Measurements from ENCODE around the gene ATOSA.

The ATOSA gene

GRCh38 chr15:52698514-52698913 is 19.3 kb upstream of the ATOSA start:
- H3K27me3 Mint-ChIP-seq (ENCODE audit: low read depth, poor library complexity) = peaks cover 3% of the 10 kb centered on the region
- H3K4me1 Mint-ChIP-seq = no peaks in the 10 kb centered on the region
- no peak overlapping the region for H3K27ac Mint-ChIP-seq
- no peaks in the 10 kb centered on the region for H3K36me3 Mint-ChIP-seq (ENCODE audit: low read depth)
- TF ChIP-seq, protein P1, sequence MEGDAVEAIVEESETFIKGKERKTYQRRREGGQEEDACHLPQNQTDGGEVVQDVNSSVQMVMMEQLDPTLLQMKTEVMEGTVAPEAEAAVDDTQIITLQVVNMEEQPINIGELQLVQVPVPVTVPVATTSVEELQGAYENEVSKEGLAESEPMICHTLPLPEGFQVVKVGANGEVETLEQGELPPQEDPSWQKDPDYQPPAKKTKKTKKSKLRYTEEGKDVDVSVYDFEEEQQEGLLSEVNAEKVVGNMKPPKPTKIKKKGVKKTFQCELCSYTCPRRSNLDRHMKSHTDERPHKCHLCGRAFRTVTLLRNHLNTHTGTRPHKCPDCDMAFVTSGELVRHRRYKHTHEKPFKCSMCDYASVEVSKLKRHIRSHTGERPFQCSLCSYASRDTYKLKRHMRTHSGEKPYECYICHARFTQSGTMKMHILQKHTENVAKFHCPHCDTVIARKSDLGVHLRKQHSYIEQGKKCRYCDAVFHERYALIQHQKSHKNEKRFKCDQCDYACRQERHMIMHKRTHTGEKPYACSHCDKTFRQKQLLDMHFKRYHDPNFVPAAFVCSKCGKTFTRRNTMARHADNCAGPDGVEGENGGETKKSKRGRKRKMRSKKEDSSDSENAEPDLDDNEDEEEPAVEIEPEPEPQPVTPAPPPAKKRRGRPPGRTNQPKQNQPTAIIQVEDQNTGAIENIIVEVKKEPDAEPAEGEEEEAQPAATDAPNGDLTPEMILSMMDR (IDR thresholded peaks at IDR 0.05) = no peak
- H3K4me3 Mint-ChIP-seq = no peak overlapping the region
- DNase-seq = no peak
- no peaks in the 10 kb centered on the region for H3K9me3 Mint-ChIP-seq

DNA sequence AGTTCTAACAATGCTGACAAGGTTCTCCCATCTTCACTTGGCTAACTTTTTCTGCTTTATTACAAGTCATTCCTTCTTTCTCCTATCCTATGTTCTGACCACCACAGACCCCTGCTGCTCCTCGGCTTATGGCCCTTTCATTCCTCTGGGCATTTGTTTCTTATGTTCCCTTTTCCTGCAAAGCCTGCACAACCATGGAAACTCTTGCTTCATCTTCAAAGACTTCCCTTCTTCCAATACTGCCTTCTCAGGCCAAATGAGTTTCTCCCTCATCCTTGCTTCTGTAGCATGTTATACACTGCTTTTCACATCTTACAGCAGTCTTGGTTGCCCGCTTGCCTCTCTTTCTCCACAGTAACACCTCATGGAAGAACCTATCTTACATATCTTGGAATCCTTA is 17.9 kb upstream of the ATOSA start:
- no peak for DNase-seq
- H3K36me3 Mint-ChIP-seq (ENCODE audit: low read depth) = no peaks in the 10 kb centered on the region
- H3K27me3 Mint-ChIP-seq (ENCODE audit: low read depth, poor library complexity) = peaks cover 3% of the 10 kb centered on the region
- H3K9me3 Mint-ChIP-seq = no peaks in the 10 kb centered on the region
- no peak overlapping the region for H3K4me3 Mint-ChIP-seq
- TF ChIP-seq, protein P1 (IDR thresholded peaks at IDR 0.05) = no peak
- no peaks in the 10 kb centered on the region for H3K4me1 Mint-ChIP-seq
- H3K27ac Mint-ChIP-seq = no peak overlapping the region

DNA sequence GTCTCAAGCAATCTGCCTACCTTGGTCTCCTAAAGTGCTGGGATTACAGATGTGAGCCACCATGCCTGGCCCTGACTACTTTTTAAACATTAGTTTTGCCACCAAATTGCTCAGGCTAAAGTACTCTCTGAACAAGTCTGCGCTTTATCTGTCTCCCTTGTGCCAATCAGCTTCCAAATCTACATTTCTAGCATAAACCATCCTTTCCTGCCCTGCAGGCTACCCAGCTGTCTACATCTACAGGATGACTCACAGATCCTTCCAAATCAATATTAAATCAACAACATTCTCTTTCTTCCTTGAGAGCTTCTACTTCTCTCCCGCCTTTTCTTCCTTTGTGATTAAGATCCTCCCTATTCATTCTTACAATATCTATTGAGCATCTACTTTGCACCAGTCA is 16.0 kb upstream of the ATOSA start:
- peaks cover 3% of the 10 kb centered on the region for H3K27me3 Mint-ChIP-seq (ENCODE audit: low read depth, poor library complexity)
- no peaks in the 10 kb centered on the region for H3K36me3 Mint-ChIP-seq (ENCODE audit: low read depth)
- H3K4me1 Mint-ChIP-seq = no peaks in the 10 kb centered on the region
- no peaks in the 10 kb centered on the region for H3K9me3 Mint-ChIP-seq
- DNase-seq = no peak
- H3K27ac Mint-ChIP-seq = no peak overlapping the region
- TF ChIP-seq, protein P1 (IDR thresholded peaks at IDR 0.05) = no peak
- no peak overlapping the region for H3K4me3 Mint-ChIP-seq

- Mint-ChIP-seq H3K36me3 (ENCODE audit: low read depth) (no peaks in the 10 kb centered on the region), H3K27me3 (ENCODE audit: low read depth, poor library complexity) (peaks cover 16% of the 10 kb centered on the region), H3K4me1 (no peaks in the 10 kb centered on the region), H3K27ac (no peak overlapping the region), H3K4me3 (no peak overlapping the region), H3K9me3 (no peaks in the 10 kb centered on the region)
- no peak for DNase-seq
- TF ChIP-seq, protein P1 (IDR thresholded peaks at IDR 0.05) = no peak
Measured at GRCh38 chr15:52689562-52689961, 10.4 kb upstream of the ATOSA start.

DNA sequence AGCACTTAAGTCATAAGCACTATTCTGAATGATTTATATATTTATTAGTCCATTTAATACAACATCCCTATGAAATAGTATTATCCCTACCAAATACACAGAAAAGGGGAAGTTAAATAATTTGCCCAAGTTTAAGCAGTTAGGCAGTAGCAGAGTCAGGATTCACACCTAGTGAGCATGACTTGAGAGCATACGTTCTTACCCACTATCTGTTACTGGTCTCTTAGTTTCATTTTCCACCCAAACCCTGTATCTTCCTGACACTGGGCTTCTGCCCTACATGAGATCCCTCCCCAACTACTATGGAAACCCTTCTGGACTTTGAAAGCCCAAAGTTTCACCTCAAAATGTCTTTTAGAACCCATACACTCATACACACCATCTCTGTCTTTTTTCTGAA is 4.4 kb upstream of the ATOSA start:
- TF ChIP-seq, protein P1 (IDR thresholded peaks at IDR 0.05) = no peak
- Mint-ChIP-seq H3K36me3 (ENCODE audit: low read depth) (no peaks in the 10 kb centered on the region), H3K27me3 (ENCODE audit: low read depth, poor library complexity) (peaks cover 35% of the 10 kb centered on the region), H3K4me1 (peaks cover 8% of the 10 kb centered on the region), H3K9me3 (no peaks in the 10 kb centered on the region), H3K4me3 (no peak overlapping the region), H3K27ac (no peak overlapping the region)
- no peak for DNase-seq

GRCh38 chr15:52682781-52683180 is 3.6 kb upstream of the ATOSA start:
- TF ChIP-seq, protein P1 (IDR thresholded peaks at IDR 0.05) = no peak
- Mint-ChIP-seq H3K4me3 (no peak overlapping the region), H3K9me3 (no peaks in the 10 kb centered on the region), H3K27me3 (ENCODE audit: low read depth, poor library complexity) (peaks cover 29% of the 10 kb centered on the region), H3K4me1 (peaks cover 14% of the 10 kb centered on the region), H3K36me3 (ENCODE audit: low read depth) (no peaks in the 10 kb centered on the region), H3K27ac (no peak overlapping the region)
- no peak for DNase-seq

Measured in nephron progenitor cell (in vitro differentiated cells).